HL-60 (cell line): Measurements from ENCODE around the gene ZFAND2B.

Source experiments
- DNase-seq, 2 experiments: peaks; one replicate each; pipeline ENCODE4 v3.0.0-alpha.2; 2010 to 2020; ENCODE audit warnings: low read depth in 1 of 2, low spot score in 1 of 2
- H3K27ac ChIP-seq: fragments of 250-450 bp; sonication (Bioruptor Pico); replicated peaks from 2 replicates; pipeline ENCODE4 v1.5.1; 2020; ENCODE audit warnings: mild to moderate bottlenecking, moderate library complexity
- H3K27me3 ChIP-seq: fragments of 250-450 bp; sonication (Bioruptor Pico); 2 replicates; pipeline ENCODE4 v1.5.1; 2021; ENCODE audit warnings: mild to moderate bottlenecking, moderate library complexity; ENCODE audit not compliant: insufficient read depth, poor library complexity, severe bottlenecking
- H3K4me3 ChIP-seq: replicated peaks from 2 replicates; pipeline ENCODE4 v1.5.1; 2011; ENCODE audit warnings: mild to moderate bottlenecking, control low read depth, low read length; ENCODE audit not compliant: insufficient read depth
- GABPA ChIP-seq: IDR thresholded peaks from 2 replicates; pipeline ENCODE4 v1.6.1; 2012; ENCODE audit warnings: low read depth
- POLR2AphosphoS5 ChIP-seq: IDR thresholded peaks from 2 replicates; pipeline ENCODE4 v1.6.1; 2012; ENCODE audit warnings: low read depth
- SPI1 ChIP-seq: IDR thresholded peaks from 2 replicates; pipeline ENCODE4 v1.6.1; 2012; ENCODE audit warnings: low read depth, mild to moderate bottlenecking, borderline replicate concordance
- TF ChIP-seq, protein P1 (sequence below): IDR thresholded peaks from 2 replicates; pipeline ENCODE4 v1.6.1; 2012; ENCODE audit warnings: low read depth; ENCODE audit not compliant: insufficient replicate concordance
- TF ChIP-seq, protein P2 (sequence below): IDR thresholded peaks from one replicate; pipeline ENCODE4 v1.5.1; 2011; ENCODE audit warnings: low read length, control low read depth, inconsistent platforms; ENCODE audit not compliant: insufficient read depth

ZFAND2B gene

DNA sequence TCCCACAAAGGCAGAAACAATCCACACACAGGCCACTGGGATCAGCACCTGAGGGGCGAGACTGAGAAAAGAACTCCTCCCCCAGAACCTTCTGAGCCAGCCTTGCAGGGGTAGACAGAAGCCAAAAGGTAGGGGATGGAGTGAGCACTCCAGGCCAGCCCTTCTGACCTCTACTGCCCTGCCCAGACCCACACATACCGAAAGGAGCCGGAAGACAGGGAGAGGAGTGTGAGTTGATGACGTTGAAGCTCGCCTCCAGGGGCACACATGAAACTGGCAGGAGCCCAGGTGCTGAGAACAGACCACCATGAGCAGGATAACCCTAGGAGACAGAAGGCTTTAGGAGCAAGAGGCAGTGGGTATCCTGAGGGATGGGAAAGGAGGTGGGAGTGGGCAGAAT is 38.6 kb upstream of the ZFAND2B start:
- H3K27me3 ChIP-seq: no peaks in the 10 kb centered on the region
- DNase-seq: no peak
- no peak overlapping the region for H3K27ac ChIP-seq
- H3K4me3 ChIP-seq: no peak overlapping the region
- no peak for TF ChIP-seq GABPA
- TF ChIP-seq SPI1: no peak
- TF ChIP-seq POLR2AphosphoS5: no peak
- TF ChIP-seq, protein P1, sequence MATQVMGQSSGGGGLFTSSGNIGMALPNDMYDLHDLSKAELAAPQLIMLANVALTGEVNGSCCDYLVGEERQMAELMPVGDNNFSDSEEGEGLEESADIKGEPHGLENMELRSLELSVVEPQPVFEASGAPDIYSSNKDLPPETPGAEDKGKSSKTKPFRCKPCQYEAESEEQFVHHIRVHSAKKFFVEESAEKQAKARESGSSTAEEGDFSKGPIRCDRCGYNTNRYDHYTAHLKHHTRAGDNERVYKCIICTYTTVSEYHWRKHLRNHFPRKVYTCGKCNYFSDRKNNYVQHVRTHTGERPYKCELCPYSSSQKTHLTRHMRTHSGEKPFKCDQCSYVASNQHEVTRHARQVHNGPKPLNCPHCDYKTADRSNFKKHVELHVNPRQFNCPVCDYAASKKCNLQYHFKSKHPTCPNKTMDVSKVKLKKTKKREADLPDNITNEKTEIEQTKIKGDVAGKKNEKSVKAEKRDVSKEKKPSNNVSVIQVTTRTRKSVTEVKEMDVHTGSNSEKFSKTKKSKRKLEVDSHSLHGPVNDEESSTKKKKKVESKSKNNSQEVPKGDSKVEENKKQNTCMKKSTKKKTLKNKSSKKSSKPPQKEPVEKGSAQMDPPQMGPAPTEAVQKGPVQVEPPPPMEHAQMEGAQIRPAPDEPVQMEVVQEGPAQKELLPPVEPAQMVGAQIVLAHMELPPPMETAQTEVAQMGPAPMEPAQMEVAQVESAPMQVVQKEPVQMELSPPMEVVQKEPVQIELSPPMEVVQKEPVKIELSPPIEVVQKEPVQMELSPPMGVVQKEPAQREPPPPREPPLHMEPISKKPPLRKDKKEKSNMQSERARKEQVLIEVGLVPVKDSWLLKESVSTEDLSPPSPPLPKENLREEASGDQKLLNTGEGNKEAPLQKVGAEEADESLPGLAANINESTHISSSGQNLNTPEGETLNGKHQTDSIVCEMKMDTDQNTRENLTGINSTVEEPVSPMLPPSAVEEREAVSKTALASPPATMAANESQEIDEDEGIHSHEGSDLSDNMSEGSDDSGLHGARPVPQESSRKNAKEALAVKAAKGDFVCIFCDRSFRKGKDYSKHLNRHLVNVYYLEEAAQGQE: no peak
- TF ChIP-seq, protein P2, sequence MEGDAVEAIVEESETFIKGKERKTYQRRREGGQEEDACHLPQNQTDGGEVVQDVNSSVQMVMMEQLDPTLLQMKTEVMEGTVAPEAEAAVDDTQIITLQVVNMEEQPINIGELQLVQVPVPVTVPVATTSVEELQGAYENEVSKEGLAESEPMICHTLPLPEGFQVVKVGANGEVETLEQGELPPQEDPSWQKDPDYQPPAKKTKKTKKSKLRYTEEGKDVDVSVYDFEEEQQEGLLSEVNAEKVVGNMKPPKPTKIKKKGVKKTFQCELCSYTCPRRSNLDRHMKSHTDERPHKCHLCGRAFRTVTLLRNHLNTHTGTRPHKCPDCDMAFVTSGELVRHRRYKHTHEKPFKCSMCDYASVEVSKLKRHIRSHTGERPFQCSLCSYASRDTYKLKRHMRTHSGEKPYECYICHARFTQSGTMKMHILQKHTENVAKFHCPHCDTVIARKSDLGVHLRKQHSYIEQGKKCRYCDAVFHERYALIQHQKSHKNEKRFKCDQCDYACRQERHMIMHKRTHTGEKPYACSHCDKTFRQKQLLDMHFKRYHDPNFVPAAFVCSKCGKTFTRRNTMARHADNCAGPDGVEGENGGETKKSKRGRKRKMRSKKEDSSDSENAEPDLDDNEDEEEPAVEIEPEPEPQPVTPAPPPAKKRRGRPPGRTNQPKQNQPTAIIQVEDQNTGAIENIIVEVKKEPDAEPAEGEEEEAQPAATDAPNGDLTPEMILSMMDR: no peak

DNA sequence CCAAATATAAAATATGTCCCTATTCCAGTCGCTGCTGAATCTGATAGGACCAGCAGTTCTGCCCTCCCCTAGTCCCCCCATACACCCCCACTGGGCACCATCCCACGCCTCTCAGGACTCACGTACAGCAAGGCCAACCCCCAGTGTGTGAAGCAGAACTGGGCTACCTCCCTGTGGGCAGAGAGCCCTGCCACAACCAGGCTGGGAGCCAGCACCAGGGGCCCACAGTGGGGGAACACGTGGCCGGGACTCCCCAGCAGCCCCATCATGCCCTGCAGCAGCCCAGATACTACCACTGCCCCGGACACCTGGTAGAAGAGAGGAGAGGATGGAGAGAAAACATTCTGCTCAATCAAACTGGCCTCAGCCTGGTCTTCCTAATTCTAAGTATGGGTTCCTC is 38.1 kb upstream of the ZFAND2B start:
- H3K4me3 ChIP-seq: no peak overlapping the region
- TF ChIP-seq SPI1 (no peak), GABPA (no peak), POLR2AphosphoS5 (no peak)
- TF ChIP-seq, protein P1: no peak
- TF ChIP-seq, protein P2: no peak
- DNase-seq: peak in 1 of 2 experiments; percentile 26
- no peaks in the 10 kb centered on the region for H3K27me3 ChIP-seq
- H3K27ac ChIP-seq: no peak overlapping the region

DNA sequence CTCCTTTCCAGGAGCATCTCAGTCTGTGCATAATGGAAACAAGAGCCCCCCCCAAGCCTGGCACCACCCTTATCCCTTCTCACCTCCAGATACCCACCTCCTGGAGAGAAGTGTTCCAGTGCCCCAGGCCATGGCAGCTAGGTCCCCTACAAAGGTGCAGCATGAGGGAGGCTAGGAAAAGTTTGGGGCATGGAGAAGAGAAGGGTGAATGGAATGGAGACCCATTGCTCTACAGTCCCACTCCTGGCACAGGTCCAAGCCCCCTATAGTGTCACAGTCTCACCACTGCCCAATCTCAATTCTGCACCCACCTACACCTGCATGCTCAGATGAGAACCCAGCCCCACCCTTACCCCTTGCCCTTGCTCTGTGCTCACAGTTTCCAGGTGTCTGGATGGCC is 37.6 kb upstream of the ZFAND2B start:
- H3K27me3 ChIP-seq: no peaks in the 10 kb centered on the region
- H3K4me3 ChIP-seq: no peak overlapping the region
- TF ChIP-seq, protein P2: no peak
- TF ChIP-seq, protein P1: no peak
- no peak for TF ChIP-seq POLR2AphosphoS5
- no peak for DNase-seq
- H3K27ac ChIP-seq: no peak overlapping the region
